HepG2 (cell line): Measurements from ENCODE around the gene GJA5. TPM values are rescaled to one million over a fixed set of nuclear protein-coding genes. Genes with fewer than 3 reads are reported as not detected.

Experiments used
- ATAC-seq: fragments of 200-7000 bp; cut with Tn5 transposase; 3 replicates; pipeline ENCODE4 v1.9.1; 2020; ENCODE audit warnings: mild to moderate bottlenecking, moderate library complexity
- BruUV-seq: library from RNA; stranded (reverse); fragments of 400-500 nt; replicated peaks from 2 replicates; lab custom pipeline; 2021; lab: Mats Ljungman, UMichigan
- CTCF ChIA-PET: fragments of 300-600 bp; formaldehyde crosslinking; extraction: SDS; loops from one replicate; lab custom pipeline; 2021; ENCODE audit warnings: low total read pairs, inconsistent platforms, low intra/inter-chr PET ratio; lab: Yijun Ruan, JAX
- POLR2A ChIA-PET: fragments of 350-600 bp; sonication (Branson Sonifier 250); formaldehyde crosslinking; loops from one replicate; lab custom pipeline; 2020; ENCODE audit warnings: antibody characterized with exemption, inconsistent platforms; lab: Yijun Ruan, JAX
- DNase-seq: peaks from one replicate; pipeline ENCODE4 v3.0.0-alpha.2; 2015; ENCODE audit warnings: low spot score
- FAIRE-seq: peaks from 3 replicates; lab custom pipeline; 2011; peaks lifted over from hg19 to GRCh38; lab: Jason Lieb, UNC
- H2AFZ ChIP-seq: one replicate; pipeline ENCODE4 v1.6.1; 2011; ENCODE audit warnings: low read length, inconsistent platforms
- H3K27ac ChIP-seq: fragments of 300-600 bp; 3 replicates; pipeline ENCODE4 v1.8.0; 2011; ENCODE audit warnings: mixed run types, mild to moderate bottlenecking, mixed read lengths, low read length, inconsistent platforms; ENCODE audit not compliant: insufficient read depth; ENCODE audit errors: extremely low read length
- H3K27me3 ChIP-seq, 2 experiments: fragments of 200-600 bp in 1 of 2; 2 replicates in 1 of 2; 3 replicates in 1 of 2; pipeline versions ENCODE4 v1.6.0 to v1.8.0; 2011; ENCODE audit warnings: low read length in 2 of 2, mild to moderate bottlenecking in 2 of 2, moderate library complexity in 2 of 2, inconsistent platforms in 1 of 2; ENCODE audit not compliant: insufficient read depth in 2 of 2, control insufficient read depth in 1 of 2
- H3K36me3 ChIP-seq, 2 experiments: fragments of 200-600 bp in 1 of 2; replicated peaks in 1 of 2; 2 replicates in 1 of 2; 3 replicates in 1 of 2; pipeline versions ENCODE4 v1.5.1 to v1.8.0; 2011; ENCODE audit warnings: low read length in 2 of 2, inconsistent platforms in 1 of 2; ENCODE audit not compliant: insufficient read depth in 2 of 2, control insufficient read depth in 1 of 2
- H3K4me1 ChIP-seq: 2 replicates; pipeline ENCODE4 v1.5.1; 2012; ENCODE audit warnings: low read length, inconsistent platforms; ENCODE audit not compliant: insufficient read depth
- H3K4me2 ChIP-seq: 2 replicates; pipeline ENCODE4 v1.6.0; 2011; ENCODE audit warnings: low read depth, low read length, inconsistent platforms
- H3K4me3 ChIP-seq, 3 experiments: fragments of 200-600 bp in 1 of 3; sonication (generic), shearing (Covaris generic) in 1 of 3; replicated peaks in 1 of 3; 2 replicates each; pipeline ENCODE4 v1.5.1; 2011 to 2016; ENCODE audit warnings: low read length in 3 of 3, inconsistent platforms in 2 of 3, low read depth in 2 of 3, mild to moderate bottlenecking in 2 of 3, control low read depth in 1 of 3, mixed read lengths in 1 of 3; ENCODE audit not compliant: insufficient read depth in 1 of 3
- H3K79me2 ChIP-seq: one replicate; pipeline ENCODE4 v1.6.1; 2011; ENCODE audit warnings: low read length, inconsistent platforms; ENCODE audit not compliant: insufficient read depth
- H3K9ac ChIP-seq: 2 replicates; pipeline ENCODE4 v1.6.0; 2011; ENCODE audit warnings: mild to moderate bottlenecking, low read depth, low read length, inconsistent platforms; ENCODE audit not compliant: insufficient read depth
- H3K9me3 ChIP-seq: 2 replicates; pipeline ENCODE4 v1.5.1; 2012; ENCODE audit warnings: mild to moderate bottlenecking, low read length
- H4K20me1 ChIP-seq: 2 replicates; pipeline ENCODE4 v1.6.0; 2011; ENCODE audit warnings: inconsistent platforms, mild to moderate bottlenecking, low read length, moderate library complexity; ENCODE audit not compliant: insufficient read depth
- DPF2 ChIP-seq: sonication (generic); formaldehyde crosslinking; IDR thresholded peaks from 2 replicates; pipeline ENCODE4 v1.4.0; 2020; ENCODE audit warnings: mild to moderate bottlenecking, low read depth, missing genetic modification reagents, borderline replicate concordance
- FOXK1 ChIP-seq: sonication (generic); formaldehyde crosslinking; IDR thresholded peaks from 2 replicates; pipeline ENCODE4 v1.4.0; 2020; ENCODE audit warnings: low read depth, missing genetic modification reagents, borderline replicate concordance
- GLMP ChIP-seq: sonication (generic); formaldehyde crosslinking; IDR thresholded peaks from 2 replicates; pipeline ENCODE4 v1.9.0; 2021; ENCODE audit warnings: missing genetic modification reagents, mild to moderate bottlenecking, borderline replicate concordance
- NCOA1 ChIP-seq: sonication (generic); formaldehyde crosslinking; IDR thresholded peaks from 2 replicates; pipeline ENCODE4 v1.9.0; 2021; ENCODE audit warnings: missing genetic modification reagents
- PAX8 ChIP-seq: sonication (generic); formaldehyde crosslinking; IDR thresholded peaks from 2 replicates; pipeline ENCODE4 v1.8.0; 2022; ENCODE audit warnings: mild to moderate bottlenecking, missing genetic modification reagents, borderline replicate concordance
- TARDBP ChIP-seq: sonication (generic); formaldehyde crosslinking; IDR thresholded peaks from 2 replicates; pipeline ENCODE4 v1.8.0; 2022; ENCODE audit warnings: mild to moderate bottlenecking, missing genetic modification reagents
- TMF1 ChIP-seq: sonication (generic); formaldehyde crosslinking; IDR thresholded peaks from 2 replicates; pipeline ENCODE4 v1.8.1; 2022; ENCODE audit warnings: low read depth, missing genetic modification reagents
- ZNF567 ChIP-seq: sonication (generic); formaldehyde crosslinking; IDR thresholded peaks from 2 replicates; pipeline ENCODE4 v1.8.1; 2023; ENCODE audit warnings: mild to moderate bottlenecking, missing genetic modification reagents, borderline replicate concordance
- ZNF691 ChIP-seq: sonication (generic); formaldehyde crosslinking; IDR thresholded peaks from 2 replicates; pipeline ENCODE4 v1.4.0; 2020; ENCODE audit warnings: missing genetic modification reagents, low read depth, mild to moderate bottlenecking, borderline replicate concordance
- ZNF790 ChIP-seq: sonication (generic); formaldehyde crosslinking; IDR thresholded peaks from 2 replicates; pipeline ENCODE4 v1.8.0; 2022; ENCODE audit warnings: missing genetic modification reagents, mild to moderate bottlenecking, borderline replicate concordance
- WGBS: methylation state at CpG from one replicate; pipeline ENCODE4 v1.1.6; 2017; ENCODE audit warnings: low lambda C conversion rate; 5-methylcytosine and 5-hydroxymethylcytosine counted together
- in situ Hi-C: cut with HindIII; loops from 2 replicates; pipeline ENCODE4 v1.10.0; 2017; ENCODE audit warnings: low pct_unique_long_range_greater_than_20kb; ENCODE audit not compliant: extremely low pct_ligation_motif_present
- intact Hi-C: fragments of 100-400 bp; cut with micrococcal nuclease; formaldehyde crosslinking; loops from one replicate; pipeline ENCODE4 v1.10.0; 2022; ENCODE audit not compliant: unreplicated experiment
- polyA plus RNA-seq, 8 experiments: library from polyadenylated mRNA; depleted of rRNA in 3 of 8; stranded (reverse) in 7 of 8; unstranded in 1 of 8; fragments of >200 nt; fragmentation: Illumina TruSeq in 4 of 8; extraction: Trizol in 4 of 8; gene quantifications; 2 replicates each; pipeline versions ENCODE4 v1.2.1 to v1.2.3, GENCODE V29; 2011 to 2016; ENCODE audit warnings: low read depth in 4 of 8, missing spikeins in 1 of 8, mixed read lengths in 1 of 8; ENCODE audit not compliant: insufficient read depth in 1 of 8
- total RNA-seq, 5 experiments: library from RNA; depleted of rRNA; stranded (reverse); fragments of >200 nt; fragmentation: Illumina TruSeq; extraction: Trizol; gene quantifications; 2 replicates each; pipeline ENCODE4 v1.2.3, GENCODE V29; 2016; ENCODE audit warnings: low read depth in 1 of 5
- TF ChIP-seq, protein P1 (sequence below), 2 experiments: sonication (generic) in 1 of 2; formaldehyde crosslinking in 1 of 2; IDR thresholded peaks; 2 replicates each; pipeline versions ENCODE4 v1.5.1 to v1.6.1; 2011 to 2020; ENCODE audit warnings: borderline replicate concordance in 1 of 2, low read depth in 1 of 2, low read length in 1 of 2, mild to moderate bottlenecking in 1 of 2, missing genetic modification reagents in 1 of 2, moderate library complexity in 1 of 2
- TF ChIP-seq, protein P2 (sequence below): sonication (generic); formaldehyde crosslinking; IDR thresholded peaks from 2 replicates; pipeline ENCODE4 v1.4.0; 2020; ENCODE audit warnings: missing genetic modification reagents, borderline replicate concordance
- TF ChIP-seq, protein P3 (sequence below): IDR thresholded peaks from 2 replicates; pipeline ENCODE4 v1.6.1; 2016; ENCODE audit warnings: missing compliant biosample characterization, missing genetic modification reagents, borderline replicate concordance

GJA5 gene
- total and polyA plus RNA-seq, 2 of the 13 experiments (the other 11 are each of a cell fraction or from before 2014, with no cell fraction given): not detected

- H3K27ac ChIP-seq: no peak overlapping the region
- no peaks in the 10 kb centered on the region for H3K79me2 ChIP-seq
- H3K4me3 ChIP-seq: no peak overlapping the region
- no peaks in the 10 kb centered on the region for H3K9me3 ChIP-seq
- no peak overlapping the region for H2AFZ ChIP-seq
- DNase-seq (no peak), ATAC-seq (no peak), FAIRE-seq (no peak)
- H3K27me3 ChIP-seq: peaks cover 0 to 9% of the 10 kb centered on the region in 2 experiments; a peak in 1 of 5 replicates
- H3K9ac ChIP-seq: no peak overlapping the region
- ChIA-PET CTCF (no interaction called here), POLR2A (no interaction called here)
- no TSS peak for BruUV-seq
- no peak overlapping the region for H3K4me2 ChIP-seq
- no peaks in the 10 kb centered on the region for H3K36me3 ChIP-seq
- in situ Hi-C loops: no loop called here
- no peaks in the 10 kb centered on the region for H4K20me1 ChIP-seq
- intact Hi-C loops: no loop called here
- WGBS: 54% methylated on average over 3 of the region's 3 CpGs
- peaks cover 27% of the 10 kb centered on the region for H3K4me1 ChIP-seq
- TF ChIP-seq FOXK1 (CRISPR knock-in tag): no peak
- no peak for TF ChIP-seq TMF1 (CRISPR knock-in tag)
- no peak for TF ChIP-seq GLMP (CRISPR knock-in tag)
- no peak for TF ChIP-seq ZNF567 (CRISPR knock-in tag)
- TF ChIP-seq ZNF790: no peak
- TF ChIP-seq DPF2 (CRISPR knock-in tag): no peak
- no peak for TF ChIP-seq PAX8
- no peak for TF ChIP-seq TARDBP (CRISPR knock-in tag)
- no peak for TF ChIP-seq NCOA1 (CRISPR knock-in tag)
- no peak for TF ChIP-seq ZNF691 (CRISPR knock-in tag)
- TF ChIP-seq, protein P1, sequence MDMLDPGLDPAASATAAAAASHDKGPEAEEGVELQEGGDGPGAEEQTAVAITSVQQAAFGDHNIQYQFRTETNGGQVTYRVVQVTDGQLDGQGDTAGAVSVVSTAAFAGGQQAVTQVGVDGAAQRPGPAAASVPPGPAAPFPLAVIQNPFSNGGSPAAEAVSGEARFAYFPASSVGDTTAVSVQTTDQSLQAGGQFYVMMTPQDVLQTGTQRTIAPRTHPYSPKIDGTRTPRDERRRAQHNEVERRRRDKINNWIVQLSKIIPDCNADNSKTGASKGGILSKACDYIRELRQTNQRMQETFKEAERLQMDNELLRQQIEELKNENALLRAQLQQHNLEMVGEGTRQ (IDR thresholded peaks at IDR 0.05; ENCODE audit: low read depth, low read length): no peak
- TF ChIP-seq, protein P1 (CRISPR knock-in tag; IDR thresholded peaks at IDR 0.05; ENCODE audit: borderline replicate concordance): no peak
- TF ChIP-seq, protein P2, sequence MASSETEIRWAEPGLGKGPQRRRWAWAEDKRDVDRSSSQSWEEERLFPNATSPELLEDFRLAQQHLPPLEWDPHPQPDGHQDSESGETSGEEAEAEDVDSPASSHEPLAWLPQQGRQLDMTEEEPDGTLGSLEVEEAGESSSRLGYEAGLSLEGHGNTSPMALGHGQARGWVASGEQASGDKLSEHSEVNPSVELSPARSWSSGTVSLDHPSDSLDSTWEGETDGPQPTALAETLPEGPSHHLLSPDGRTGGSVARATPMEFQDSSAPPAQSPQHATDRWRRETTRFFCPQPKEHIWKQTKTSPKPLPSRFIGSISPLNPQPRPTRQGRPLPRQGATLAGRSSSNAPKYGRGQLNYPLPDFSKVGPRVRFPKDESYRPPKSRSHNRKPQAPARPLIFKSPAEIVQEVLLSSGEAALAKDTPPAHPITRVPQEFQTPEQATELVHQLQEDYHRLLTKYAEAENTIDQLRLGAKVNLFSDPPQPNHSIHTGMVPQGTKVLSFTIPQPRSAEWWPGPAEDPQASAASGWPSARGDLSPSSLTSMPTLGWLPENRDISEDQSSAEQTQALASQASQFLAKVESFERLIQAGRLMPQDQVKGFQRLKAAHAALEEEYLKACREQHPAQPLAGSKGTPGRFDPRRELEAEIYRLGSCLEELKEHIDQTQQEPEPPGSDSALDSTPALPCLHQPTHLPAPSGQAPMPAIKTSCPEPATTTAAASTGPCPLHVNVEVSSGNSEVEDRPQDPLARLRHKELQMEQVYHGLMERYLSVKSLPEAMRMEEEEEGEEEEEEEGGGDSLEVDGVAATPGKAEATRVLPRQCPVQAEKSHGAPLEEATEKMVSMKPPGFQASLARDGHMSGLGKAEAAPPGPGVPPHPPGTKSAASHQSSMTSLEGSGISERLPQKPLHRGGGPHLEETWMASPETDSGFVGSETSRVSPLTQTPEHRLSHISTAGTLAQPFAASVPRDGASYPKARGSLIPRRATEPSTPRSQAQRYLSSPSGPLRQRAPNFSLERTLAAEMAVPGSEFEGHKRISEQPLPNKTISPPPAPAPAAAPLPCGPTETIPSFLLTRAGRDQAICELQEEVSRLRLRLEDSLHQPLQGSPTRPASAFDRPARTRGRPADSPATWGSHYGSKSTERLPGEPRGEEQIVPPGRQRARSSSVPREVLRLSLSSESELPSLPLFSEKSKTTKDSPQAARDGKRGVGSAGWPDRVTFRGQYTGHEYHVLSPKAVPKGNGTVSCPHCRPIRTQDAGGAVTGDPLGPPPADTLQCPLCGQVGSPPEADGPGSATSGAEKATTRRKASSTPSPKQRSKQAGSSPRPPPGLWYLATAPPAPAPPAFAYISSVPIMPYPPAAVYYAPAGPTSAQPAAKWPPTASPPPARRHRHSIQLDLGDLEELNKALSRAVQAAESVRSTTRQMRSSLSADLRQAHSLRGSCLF (CRISPR knock-in tag): no peak
- TF ChIP-seq, protein P3, sequence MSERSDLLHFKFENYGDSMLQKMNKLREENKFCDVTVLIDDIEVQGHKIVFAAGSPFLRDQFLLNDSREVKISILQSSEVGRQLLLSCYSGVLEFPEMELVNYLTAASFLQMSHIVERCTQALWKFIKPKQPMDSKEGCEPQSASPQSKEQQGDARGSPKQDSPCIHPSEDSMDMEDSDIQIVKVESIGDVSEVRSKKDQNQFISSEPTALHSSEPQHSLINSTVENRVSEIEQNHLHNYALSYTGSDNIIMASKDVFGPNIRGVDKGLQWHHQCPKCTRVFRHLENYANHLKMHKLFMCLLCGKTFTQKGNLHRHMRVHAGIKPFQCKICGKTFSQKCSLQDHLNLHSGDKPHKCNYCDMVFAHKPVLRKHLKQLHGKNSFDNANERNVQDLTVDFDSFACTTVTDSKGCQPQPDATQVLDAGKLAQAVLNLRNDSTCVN (CRISPR knock-in tag): no peak
Observed at GRCh38 chr1:147756341-147756740, 4.1 kb downstream of the GJA5 start.
